Measurements from ENCODE around the gene EPB42.

- TF ChIP-seq EZH2 (IDR thresholded peaks at IDR 0.05; ENCODE audit: insufficient read depth, poor library complexity, severe bottlenecking), result no peak
- TF ChIP-seq EZH2phosphoT487 (IDR thresholded peaks at IDR 0.05; ENCODE audit: insufficient read depth, low read depth), result no peak
These were observed 11.6 kb upstream of the EPB42 start for GRCh38 chr15:43232289-43232874.
